ENCODE data around the gene SNRPA1.
A peak's percentile ranks its signal among the peaks of the same experiment; 100 is the strongest.

SNRPA1 gene

DNA sequence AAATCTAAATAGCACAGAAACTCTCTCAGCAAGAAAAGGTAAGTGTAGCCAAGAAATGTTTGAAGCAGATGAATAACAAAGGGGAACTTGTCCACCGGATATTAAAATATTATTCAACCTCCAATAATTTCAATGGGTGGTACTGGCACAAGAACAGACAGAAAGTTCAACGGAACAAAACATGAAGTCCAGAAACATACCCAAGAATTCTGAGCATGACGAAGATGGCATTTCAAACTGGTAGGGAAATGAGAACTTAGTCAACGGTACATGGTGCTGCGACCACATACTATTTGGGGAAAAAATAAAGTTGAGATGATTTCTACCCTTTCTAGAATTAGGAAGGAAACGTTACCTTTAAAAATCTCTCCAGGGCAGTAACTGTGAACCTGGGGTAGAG is 48.7 kb downstream of the SNRPA1 start:
- no peak overlapping the region for H3K4me3 ChIP-seq (ENCODE audit: insufficient read depth, low read length, poor library complexity, severe bottlenecking)
- no peak for TF ChIP-seq EZH2phosphoT487 (conservative IDR thresholded peaks at IDR 0.05; ENCODE audit: low read length)
- TF ChIP-seq, protein P1, sequence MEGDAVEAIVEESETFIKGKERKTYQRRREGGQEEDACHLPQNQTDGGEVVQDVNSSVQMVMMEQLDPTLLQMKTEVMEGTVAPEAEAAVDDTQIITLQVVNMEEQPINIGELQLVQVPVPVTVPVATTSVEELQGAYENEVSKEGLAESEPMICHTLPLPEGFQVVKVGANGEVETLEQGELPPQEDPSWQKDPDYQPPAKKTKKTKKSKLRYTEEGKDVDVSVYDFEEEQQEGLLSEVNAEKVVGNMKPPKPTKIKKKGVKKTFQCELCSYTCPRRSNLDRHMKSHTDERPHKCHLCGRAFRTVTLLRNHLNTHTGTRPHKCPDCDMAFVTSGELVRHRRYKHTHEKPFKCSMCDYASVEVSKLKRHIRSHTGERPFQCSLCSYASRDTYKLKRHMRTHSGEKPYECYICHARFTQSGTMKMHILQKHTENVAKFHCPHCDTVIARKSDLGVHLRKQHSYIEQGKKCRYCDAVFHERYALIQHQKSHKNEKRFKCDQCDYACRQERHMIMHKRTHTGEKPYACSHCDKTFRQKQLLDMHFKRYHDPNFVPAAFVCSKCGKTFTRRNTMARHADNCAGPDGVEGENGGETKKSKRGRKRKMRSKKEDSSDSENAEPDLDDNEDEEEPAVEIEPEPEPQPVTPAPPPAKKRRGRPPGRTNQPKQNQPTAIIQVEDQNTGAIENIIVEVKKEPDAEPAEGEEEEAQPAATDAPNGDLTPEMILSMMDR (IDR thresholded peaks at IDR 0.05; ENCODE audit: insufficient read depth, low read length, poor library complexity, severe bottlenecking): no peak
- peaks cover 9% of the 10 kb centered on the region; the same call in 1 of the 2 replicates for H4K20me1 ChIP-seq (ENCODE audit: low read depth, low read length)
- no peaks in the 10 kb centered on the region for H3K9me2 ChIP-seq (replicated peaks; ENCODE audit: insufficient read depth, low read length)
- no peak overlapping the region for H2AFZ ChIP-seq (ENCODE audit: low read depth, low read length, severe bottlenecking)
- peak overlapping the region; percentile 44 for H3K4me2 ChIP-seq (ENCODE audit: low read depth, low read length, poor library complexity, severe bottlenecking)
- peaks cover 70% of the 10 kb centered on the region for H3K79me2 ChIP-seq (ENCODE audit: insufficient read depth, low read length)
- H3K9me3 ChIP-seq (ENCODE audit: insufficient read depth, low read length): no peaks in the 10 kb centered on the region
- peaks cover 9% of the 10 kb centered on the region; the same call in 1 of the 2 replicates for H3F3A ChIP-seq (ENCODE audit: insufficient read depth)
- H3K36me3 ChIP-seq (ENCODE audit: low read length): no peaks in the 10 kb centered on the region
- H3K27ac ChIP-seq (ENCODE audit: low read depth, low read length): peak overlapping the region; percentile 40
- H3K27me3 ChIP-seq (ENCODE audit: low read length): no peaks in the 10 kb centered on the region
- no peak overlapping the region for H3K9ac ChIP-seq (ENCODE audit: low read length)

DNA sequence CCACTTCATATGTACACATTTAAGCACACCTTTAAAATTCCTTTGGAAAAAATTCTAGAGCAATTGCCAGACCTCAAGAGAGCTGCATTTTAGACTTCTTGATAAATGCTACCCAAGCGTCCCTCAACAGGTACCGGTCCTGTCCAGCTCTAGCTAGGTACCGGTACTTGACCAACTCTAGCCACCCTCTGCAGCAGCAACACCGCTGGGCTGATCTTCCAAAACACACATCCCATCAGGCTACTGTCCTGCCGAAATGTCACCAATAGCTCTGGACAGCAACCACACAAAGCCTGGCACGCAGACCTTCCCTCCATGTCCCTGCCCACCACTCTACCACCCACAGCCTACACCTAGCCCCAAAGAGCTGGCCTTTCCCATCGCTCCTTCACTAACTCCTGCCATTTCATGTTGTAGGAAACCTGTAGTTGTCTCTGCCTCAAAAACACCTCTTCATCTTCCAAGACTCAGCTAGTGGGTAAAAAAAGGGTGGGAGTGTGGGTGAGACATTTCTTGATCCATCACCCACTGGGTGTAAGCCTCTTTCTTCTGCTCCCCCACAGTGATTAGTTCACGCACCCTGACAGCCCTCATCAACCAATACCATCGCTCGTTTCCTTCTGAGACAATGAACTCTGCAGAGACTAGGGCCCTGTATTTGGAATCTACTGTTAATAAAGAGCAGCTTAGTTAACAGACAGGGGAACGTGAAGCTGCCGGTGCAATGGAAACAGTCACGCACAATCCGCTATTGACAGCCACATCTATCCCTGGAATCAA is 50.0 kb downstream of the SNRPA1 start:
- TF ChIP-seq, protein P1 (IDR thresholded peaks at IDR 0.05; ENCODE audit: insufficient read depth, low read length, poor library complexity, severe bottlenecking): no peak
- no peak for TF ChIP-seq EZH2phosphoT487 (conservative IDR thresholded peaks at IDR 0.05; ENCODE audit: low read length)
- Histone ChIP-seq H3K9me2 (replicated peaks; ENCODE audit: insufficient read depth, low read length) (no peaks in the 10 kb centered on the region), H2AFZ (ENCODE audit: low read depth, low read length, severe bottlenecking) (no peak overlapping the region), H3K4me3 (ENCODE audit: insufficient read depth, low read length, poor library complexity, severe bottlenecking) (no peak overlapping the region), H3K9me3 (ENCODE audit: insufficient read depth, low read length) (no peaks in the 10 kb centered on the region), H3K27me3 (ENCODE audit: low read length) (no peaks in the 10 kb centered on the region), H3K27ac (ENCODE audit: low read depth, low read length) (peak overlapping the region; percentile 69), H3K9ac (ENCODE audit: low read length) (0 out of 2 replicates have a peak overlapping the region, but pooled peaks have one; percentile 8), H4K20me1 (ENCODE audit: low read depth, low read length) (peaks cover 5% of the 10 kb centered on the region; the same call in 1 of the 2 replicates), H3K79me2 (ENCODE audit: insufficient read depth, low read length) (peaks cover 75% of the 10 kb centered on the region), H3F3A (ENCODE audit: insufficient read depth) (peaks cover 12% of the 10 kb centered on the region; the same call in 1 of the 2 replicates), H3K4me2 (ENCODE audit: low read depth, low read length, poor library complexity, severe bottlenecking) (peak overlapping the region; percentile 45), H3K36me3 (ENCODE audit: low read length) (no peaks in the 10 kb centered on the region)

DNA sequence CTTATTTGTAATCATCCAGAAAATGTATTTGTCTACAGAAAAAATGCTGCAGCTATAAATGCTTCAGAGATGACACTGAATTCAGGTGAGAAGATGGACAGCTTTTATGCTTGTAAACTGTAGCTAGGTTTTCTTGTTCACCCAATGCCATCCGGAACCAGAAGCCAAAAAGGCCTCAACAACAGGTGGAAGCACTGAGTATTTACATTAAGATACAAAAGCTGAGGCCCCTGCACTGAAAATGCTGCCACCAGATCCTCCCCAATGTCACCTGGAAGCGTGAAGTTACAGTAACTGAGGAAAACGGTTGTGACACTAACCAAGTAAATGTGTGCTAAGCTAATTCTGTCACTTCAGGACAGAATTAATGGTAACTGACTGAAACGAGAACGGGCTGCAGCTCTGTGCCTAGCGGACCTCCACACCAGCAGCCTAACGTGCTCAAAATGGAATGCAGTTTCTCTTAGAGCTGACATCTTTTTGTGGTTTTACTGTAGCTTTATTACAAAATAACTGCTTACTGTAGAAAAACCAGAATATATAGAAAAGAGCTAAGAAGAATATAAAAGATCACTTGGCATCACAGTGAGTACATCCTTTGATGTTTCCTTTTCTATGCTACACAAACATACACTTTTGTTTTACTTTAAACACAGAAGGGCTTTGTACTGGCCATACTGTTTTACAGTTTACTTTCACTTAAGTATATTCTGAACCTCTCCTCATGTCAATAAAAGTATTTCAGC is 50.8 kb downstream of the SNRPA1 start:
- peaks cover 12% of the 10 kb centered on the region; the same call in 1 of the 2 replicates for H3F3A ChIP-seq (ENCODE audit: insufficient read depth)

More for the DNA sequence above, 50.8 kb downstream of the SNRPA1 start:
- Histone ChIP-seq H3K4me2 (ENCODE audit: low read depth, low read length, poor library complexity, severe bottlenecking) (peak overlapping the region; percentile 45), H3K4me3 (ENCODE audit: insufficient read depth, low read length, poor library complexity, severe bottlenecking) (no peak overlapping the region), H3K27me3 (ENCODE audit: low read length) (no peaks in the 10 kb centered on the region), H4K20me1 (ENCODE audit: low read depth, low read length) (peaks cover 5% of the 10 kb centered on the region; the same call in 1 of the 2 replicates), H3K9ac (ENCODE audit: low read length) (0 out of 2 replicates have a peak overlapping the region, but pooled peaks have one; percentile 8), H3K27ac (ENCODE audit: low read depth, low read length) (peak overlapping the region; percentile 69), H3K36me3 (ENCODE audit: low read length) (no peaks in the 10 kb centered on the region), H2AFZ (ENCODE audit: low read depth, low read length, severe bottlenecking) (no peak overlapping the region), H3K79me2 (ENCODE audit: insufficient read depth, low read length) (peaks cover 75% of the 10 kb centered on the region), H3K9me2 (replicated peaks; ENCODE audit: insufficient read depth, low read length) (no peaks in the 10 kb centered on the region), H3K9me3 (ENCODE audit: insufficient read depth, low read length) (no peaks in the 10 kb centered on the region)
- TF ChIP-seq EZH2phosphoT487 (conservative IDR thresholded peaks at IDR 0.05; ENCODE audit: low read length): no peak
- TF ChIP-seq, protein P1 (IDR thresholded peaks at IDR 0.05; ENCODE audit: insufficient read depth, low read length, poor library complexity, severe bottlenecking): no peak
